Keratinocyte (primary cell): ENCODE measurements around the gene SCYGR6.
"Not testable (repeated sequence)": the region's sequence is repeated elsewhere in the genome, so short reads cannot be mapped to it uniquely, and the experiment has no call there.

Experiments used
- EZH2 ChIP-seq: IDR thresholded peaks from one replicate; pipeline ENCODE4 v1.6.1; 2012; ENCODE audit warnings: inconsistent platforms, mild to moderate bottlenecking, low read length, moderate library complexity
- TF ChIP-seq, protein P1 (sequence below), 3 experiments: IDR thresholded peaks in 1 of 3; conservative IDR thresholded peaks in 1 of 3; optimal IDR thresholded peaks in 1 of 3; 2 replicates in 2 of 3; 3 replicates in 1 of 3; pipeline versions ENCODE3 to v1.5.1; 2011; ENCODE audit warnings: low read length in 3 of 3, mild to moderate bottlenecking in 3 of 3, moderate library complexity in 2 of 3, control low read depth in 1 of 3, inconsistent platforms in 1 of 3; ENCODE audit not compliant: insufficient read depth in 2 of 3; ENCODE audit errors: extremely low read depth in 1 of 3

DNA sequence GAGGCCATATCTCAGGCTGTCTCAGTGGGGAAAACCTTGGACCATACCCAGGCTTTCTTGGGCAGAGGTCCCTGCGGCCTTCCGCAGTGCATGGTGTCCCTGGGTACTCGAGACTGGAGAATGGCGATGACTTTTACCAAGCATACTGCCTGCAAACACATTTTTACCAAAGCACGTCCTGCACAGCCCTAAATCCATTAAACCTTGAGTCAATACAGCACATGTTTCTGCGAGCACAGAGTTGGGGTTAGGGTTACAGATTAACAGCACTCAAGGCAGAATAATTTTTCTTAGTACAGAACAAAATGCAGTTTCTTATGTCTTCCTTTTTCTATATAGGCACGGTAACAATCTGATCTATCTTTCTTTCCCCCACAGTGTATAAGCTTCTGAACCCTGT, 1.7 kb downstream of the SCYGR6 start:
- TF ChIP-seq, protein P1, sequence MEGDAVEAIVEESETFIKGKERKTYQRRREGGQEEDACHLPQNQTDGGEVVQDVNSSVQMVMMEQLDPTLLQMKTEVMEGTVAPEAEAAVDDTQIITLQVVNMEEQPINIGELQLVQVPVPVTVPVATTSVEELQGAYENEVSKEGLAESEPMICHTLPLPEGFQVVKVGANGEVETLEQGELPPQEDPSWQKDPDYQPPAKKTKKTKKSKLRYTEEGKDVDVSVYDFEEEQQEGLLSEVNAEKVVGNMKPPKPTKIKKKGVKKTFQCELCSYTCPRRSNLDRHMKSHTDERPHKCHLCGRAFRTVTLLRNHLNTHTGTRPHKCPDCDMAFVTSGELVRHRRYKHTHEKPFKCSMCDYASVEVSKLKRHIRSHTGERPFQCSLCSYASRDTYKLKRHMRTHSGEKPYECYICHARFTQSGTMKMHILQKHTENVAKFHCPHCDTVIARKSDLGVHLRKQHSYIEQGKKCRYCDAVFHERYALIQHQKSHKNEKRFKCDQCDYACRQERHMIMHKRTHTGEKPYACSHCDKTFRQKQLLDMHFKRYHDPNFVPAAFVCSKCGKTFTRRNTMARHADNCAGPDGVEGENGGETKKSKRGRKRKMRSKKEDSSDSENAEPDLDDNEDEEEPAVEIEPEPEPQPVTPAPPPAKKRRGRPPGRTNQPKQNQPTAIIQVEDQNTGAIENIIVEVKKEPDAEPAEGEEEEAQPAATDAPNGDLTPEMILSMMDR (optimal IDR thresholded peaks at IDR 0.05 in 1 of 3, IDR thresholded peaks at IDR 0.05 in 1 of 3, conservative IDR thresholded peaks at IDR 0.05 in 1 of 3; ENCODE audit: extremely low read depth in 1 of 3, insufficient read depth in 2 of 3, low read length in 3 of 3), result not testable (repeated sequence)
- TF ChIP-seq EZH2, result not testable (repeated sequence)
